GM23248 (cell line): ENCODE measurements around the gene COL23A1. TPM values are rescaled to one million over a fixed set of nuclear protein-coding genes. Genes with fewer than 3 reads are reported as not detected.
"Not testable (repeated sequence)": the region's sequence is repeated elsewhere in the genome, so short reads cannot be mapped to it uniquely, and the experiment has no call there.

Experiments used
- DNase-seq: peaks from one replicate; pipeline ENCODE4 v3.0.0-alpha.2; 2015
- H2AFZ ChIP-seq: fragments of 200-600 bp; sonication (generic); 2 replicates; pipeline ENCODE4 v1.6.1; 2016; ENCODE audit warnings: antibody characterized with exemption
- H3F3A ChIP-seq: fragments of 200-600 bp; sonication (generic); 2 replicates; pipeline ENCODE4 v1.6.1; 2016; ENCODE audit warnings: mild to moderate bottlenecking, antibody characterized with exemption, mixed run types; ENCODE audit not compliant: insufficient read depth
- H3K27ac ChIP-seq: fragments of 200-600 bp; sonication (generic); 2 replicates; pipeline ENCODE4 v1.5.1; 2016; ENCODE audit warnings: mild to moderate bottlenecking
- H3K27me3 ChIP-seq: fragments of 200-600 bp; sonication (generic); replicated peaks from 2 replicates; pipeline ENCODE4 v1.6.1; 2016; ENCODE audit warnings: mild to moderate bottlenecking; ENCODE audit not compliant: insufficient read depth
- H3K36me3 ChIP-seq: fragments of 200-600 bp; sonication (generic); 2 replicates; pipeline ENCODE4 v1.6.1; 2016; ENCODE audit warnings: low read depth, mild to moderate bottlenecking
- H3K4me1 ChIP-seq: fragments of 200-600 bp; sonication (generic); 2 replicates; pipeline ENCODE4 v1.6.1; 2016; ENCODE audit warnings: mild to moderate bottlenecking; ENCODE audit not compliant: insufficient read depth
- H3K4me2 ChIP-seq: fragments of 200-600 bp; sonication (generic); one replicate; pipeline ENCODE4 v1.6.1; 2016; ENCODE audit warnings: mild to moderate bottlenecking; ENCODE audit not compliant: unreplicated experiment
- H3K4me3 ChIP-seq: fragments of 200-600 bp; sonication (generic); 2 replicates; pipeline ENCODE4 v1.5.1; 2016; ENCODE audit warnings: mild to moderate bottlenecking
- H3K79me2 ChIP-seq: fragments of 200-600 bp; sonication (generic); 2 replicates; pipeline ENCODE4 v1.6.1; 2016; ENCODE audit warnings: mild to moderate bottlenecking; ENCODE audit not compliant: insufficient read depth
- H3K9ac ChIP-seq: fragments of 200-600 bp; sonication (generic); 2 replicates; pipeline ENCODE4 v1.6.1; 2016; ENCODE audit warnings: mild to moderate bottlenecking
- H3K9me2 ChIP-seq: fragments of 200-600 bp; sonication (generic); 2 replicates; pipeline ENCODE4 v1.6.1; 2016; ENCODE audit warnings: mixed run types, mild to moderate bottlenecking, moderate library complexity; ENCODE audit not compliant: insufficient read depth
- H3K9me3 ChIP-seq: fragments of 200-600 bp; sonication (generic); one replicate; pipeline ENCODE4 v1.6.1; 2017; ENCODE audit warnings: low read depth
- H4K20me1 ChIP-seq: fragments of 200-600 bp; sonication (generic); 2 replicates; pipeline ENCODE4 v1.6.0; 2016; ENCODE audit not compliant: insufficient read depth
- EZH2 ChIP-seq: fragments of 200-600 bp; sonication (generic); IDR thresholded peaks from 2 replicates; pipeline ENCODE4 v1.6.1; 2018; ENCODE audit warnings: antibody characterized with exemption, mild to moderate bottlenecking; ENCODE audit not compliant: insufficient read depth, poor library complexity, severe bottlenecking
- EZH2phosphoT487 ChIP-seq: fragments of 200-600 bp; sonication (generic); IDR thresholded peaks from 2 replicates; pipeline ENCODE4 v1.6.1; 2018; ENCODE audit warnings: antibody characterized with exemption, moderate library complexity, mild to moderate bottlenecking, low read depth; ENCODE audit not compliant: insufficient read depth
- WGBS, 2 experiments: methylation state at CpG; one replicate each; pipeline ENCODE4 v1.1.6; 2015 to 2017; ENCODE audit warnings: low lambda C conversion rate in 2 of 2, low coverage in 1 of 2; ENCODE audit errors: missing lambda C conversion rate in 2 of 2; 5-methylcytosine and 5-hydroxymethylcytosine counted together
- in situ Hi-C: fragments of 300-500 bp; cut with MboI; formaldehyde crosslinking; loops from 2 replicates; pipeline ENCODE4 v1.15.0; 2020
- polyA plus RNA-seq: library from polyadenylated mRNA; unstranded; fragments of >200 nt; fragmentation: Nextera tagmentation; extraction: Ambion mirVana; gene quantifications from 2 replicates; pipeline ENCODE4 v1.2.1, GENCODE V29; 2016
- total RNA-seq: library from RNA; depleted of rRNA; stranded (reverse); fragments of >200 nt; shearing (Covaris generic); gene quantifications from 2 replicates; pipeline ENCODE4 v1.2.3, GENCODE V29; 2014

The COL23A1 gene
- total and polyA plus RNA-seq, 2 experiments from 2014 or later: not detected

DNA sequence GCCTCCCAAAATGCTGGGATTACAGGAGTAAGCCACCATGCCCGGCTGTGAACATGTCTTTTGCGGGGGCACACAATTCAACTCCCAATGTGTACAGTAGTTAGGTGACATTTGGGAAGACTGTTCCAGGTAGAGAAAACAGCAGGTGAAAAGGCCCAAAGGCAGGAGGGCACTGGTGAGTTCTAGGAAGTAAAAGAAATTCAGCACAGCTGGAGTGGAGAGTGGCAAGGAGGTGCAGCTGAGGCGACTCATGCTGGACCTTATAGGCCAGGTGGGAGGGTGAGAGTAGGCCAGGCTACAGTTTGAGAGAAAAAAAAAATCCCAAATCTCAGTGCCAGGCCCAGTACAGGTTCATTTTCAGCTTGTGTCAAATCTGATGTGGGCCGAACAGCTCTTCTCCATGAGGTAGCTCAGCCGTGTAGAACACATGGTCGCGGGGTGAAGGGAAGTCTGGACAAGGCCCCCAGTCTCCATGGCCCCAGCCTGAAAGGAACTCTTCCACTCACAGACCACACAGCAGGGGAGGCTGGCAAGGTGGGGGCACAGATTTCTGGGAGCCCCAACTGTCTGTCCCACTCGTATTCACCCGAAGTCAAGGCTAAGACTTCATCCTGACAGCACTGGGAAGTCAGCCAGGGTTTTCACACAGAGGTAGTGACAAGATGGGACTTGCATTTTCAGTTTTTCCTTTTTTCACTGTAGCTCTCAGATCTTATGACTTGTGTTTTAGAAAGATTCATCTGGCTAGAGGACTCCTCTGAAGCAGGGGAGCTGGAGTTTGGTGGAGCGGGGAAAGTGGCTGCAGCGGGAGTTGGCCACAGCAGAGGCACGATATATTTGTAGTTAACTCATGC, 390.4 kb downstream of the COL23A1 start:
- Histone ChIP-seq H3K27me3 (peaks cover 7% of the 10 kb centered on the region; the same call in 1 of the 2 replicates), H3K4me3 (no peak overlapping the region), H3K36me3 (no peaks in the 10 kb centered on the region), H3K27ac (no peak overlapping the region), H3F3A (no peaks in the 10 kb centered on the region), H3K9ac (no peak overlapping the region), H2AFZ (no peak overlapping the region), H3K9me2 (no peaks in the 10 kb centered on the region), H4K20me1 (no peaks in the 10 kb centered on the region), H3K79me2 (peaks cover 4% of the 10 kb centered on the region; the same call in 1 of the 2 replicates), H3K4me1 (no peaks in the 10 kb centered on the region), H3K4me2 (no peak overlapping the region), H3K9me3 (no peaks in the 10 kb centered on the region)
- in situ Hi-C loops: no loop called here
- DNase-seq: no peak
- WGBS, 2 experiments: 84 to 87% methylated on average over 12 of the region's 12 CpGs
- TF ChIP-seq EZH2 (no peak), EZH2phosphoT487 (no peak)

DNA sequence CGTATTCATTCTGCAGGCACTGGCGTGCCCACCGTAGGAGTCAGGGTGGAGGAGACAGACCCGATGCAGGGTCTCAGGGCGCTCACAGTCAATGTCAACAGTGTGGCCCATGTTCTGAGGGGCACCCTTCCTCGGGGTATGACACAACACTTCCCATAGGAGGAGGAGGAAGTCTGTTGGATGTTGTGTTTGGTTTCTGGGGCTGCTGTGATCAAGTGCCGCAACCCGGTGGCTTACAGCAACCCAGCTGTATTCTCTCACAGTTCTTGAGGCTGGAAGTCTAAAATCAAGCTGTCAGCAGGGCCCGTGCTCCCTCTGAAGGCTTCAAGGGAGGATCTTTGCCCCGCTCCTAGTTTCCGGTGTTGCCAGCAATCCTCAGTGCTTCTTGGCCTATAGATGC, 391.5 kb downstream of the COL23A1 start:
- Histone ChIP-seq H3K4me3 (no peak overlapping the region), H3K36me3 (no peaks in the 10 kb centered on the region), H3K4me1 (no peaks in the 10 kb centered on the region), H3K4me2 (no peak overlapping the region), H3K9me3 (no peaks in the 10 kb centered on the region), H4K20me1 (no peaks in the 10 kb centered on the region), H2AFZ (no peak overlapping the region), H3F3A (no peaks in the 10 kb centered on the region), H3K9ac (no peak overlapping the region), H3K79me2 (no peaks in the 10 kb centered on the region), H3K27me3 (peaks cover 13% of the 10 kb centered on the region), H3K9me2 (no peaks in the 10 kb centered on the region), H3K27ac (no peak overlapping the region)
- TF ChIP-seq EZH2 (no peak), EZH2phosphoT487 (no peak)
- DNase-seq: no peak
- WGBS, 2 experiments: 79% methylated on average over 10 to 11 of the region's 11 CpGs
- in situ Hi-C loops: no loop called here

DNA sequence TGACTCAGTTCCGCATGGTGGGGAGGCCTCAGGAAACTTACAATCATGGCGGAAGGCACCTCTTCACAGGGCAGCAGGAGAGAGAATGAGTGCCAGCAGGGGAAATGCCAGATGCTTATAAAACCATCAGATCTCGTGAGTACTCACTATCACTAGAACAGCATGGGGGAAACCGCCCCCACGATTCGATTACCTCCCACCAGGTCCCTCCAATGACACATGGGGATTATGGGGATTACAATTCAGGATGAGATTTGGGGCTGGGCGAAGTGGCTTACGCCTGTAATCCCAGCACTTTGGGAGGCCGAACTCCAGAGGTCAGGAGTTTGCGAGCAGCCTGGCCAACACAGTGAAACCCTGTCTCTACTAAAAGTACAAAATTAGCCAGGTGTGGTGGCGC, 392.0 kb downstream of the COL23A1 start:
- H3K4me2 ChIP-seq, H4K20me1 ChIP-seq, H2AFZ ChIP-seq, in situ Hi-C loops, H3K4me3 ChIP-seq, H3K36me3 ChIP-seq, H3F3A ChIP-seq, H3K9ac ChIP-seq, H3K9me2 ChIP-seq, H3K27ac ChIP-seq, H3K9me3 ChIP-seq, DNase-seq, H3K79me2 ChIP-seq, H3K4me1 ChIP-seq: not testable (repeated sequence)
- H3K27me3 ChIP-seq: peaks cover 13% of the 10 kb centered on the region
- WGBS, 2 experiments: 69 to 77% methylated on average over 11 of the region's 11 CpGs

DNA sequence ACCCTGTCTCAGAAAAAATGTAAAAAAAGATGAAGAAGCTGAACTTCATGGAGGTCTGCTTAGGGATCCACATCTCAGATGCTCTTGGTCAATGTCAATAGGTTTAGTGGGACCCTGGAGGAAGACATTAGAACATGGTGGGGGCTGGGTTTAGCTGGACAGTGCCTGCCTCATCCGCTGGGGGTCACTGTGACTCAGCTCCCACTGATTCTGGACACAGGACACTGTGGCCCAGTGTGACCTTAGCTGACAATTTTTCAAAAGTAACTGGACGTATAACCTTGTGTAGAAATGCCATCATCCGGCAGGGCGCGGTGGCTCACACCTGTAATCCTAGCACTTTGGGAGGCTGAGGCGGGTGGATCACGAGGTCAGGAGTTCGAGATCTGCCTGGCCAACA, 393.2 kb downstream of the COL23A1 start:
- in situ Hi-C loops: no loop called here
- H4K20me1 ChIP-seq: no peaks in the 10 kb centered on the region
- no peak overlapping the region for H3K9ac ChIP-seq
- no peak overlapping the region for H2AFZ ChIP-seq
- no peaks in the 10 kb centered on the region for H3F3A ChIP-seq
- no peak overlapping the region for H3K27ac ChIP-seq
- H3K4me3 ChIP-seq: no peak overlapping the region
- no peaks in the 10 kb centered on the region for H3K9me3 ChIP-seq
- no peak for DNase-seq
- 0 out of 2 replicates have a peak, but pooled peaks cover 3% of the 10 kb centered on the region for H3K4me1 ChIP-seq
- H3K36me3 ChIP-seq: no peaks in the 10 kb centered on the region
- no peak for TF ChIP-seq EZH2phosphoT487
- TF ChIP-seq EZH2: no peak
- H3K4me2 ChIP-seq: no peak overlapping the region
- peaks cover 13% of the 10 kb centered on the region for H3K27me3 ChIP-seq
- WGBS, 2 experiments: 67 to 80% methylated on average over 8 of the region's 8 CpGs
- H3K79me2 ChIP-seq: no peaks in the 10 kb centered on the region
- H3K9me2 ChIP-seq: no peaks in the 10 kb centered on the region
